Daoy (cell line): Measurements from ENCODE around the gene ABLIM1. TPM values are rescaled to one million over a fixed set of nuclear protein-coding genes. Genes with fewer than 3 reads are reported as not detected.

Experiments used
- DNase-seq: peaks from one replicate; pipeline ENCODE4 v3.0.0-alpha.2; 2015; ENCODE audit warnings: low read depth
- total RNA-seq: library from RNA; depleted of rRNA; stranded (reverse); fragments of >200 nt; shearing (Covaris generic); gene quantifications from 2 replicates; pipeline ENCODE4 v1.2.3, GENCODE V29; 2014

ABLIM1 gene
- total RNA-seq, 1 experiment from 2014 or later, result 3.0 TPM

DNA sequence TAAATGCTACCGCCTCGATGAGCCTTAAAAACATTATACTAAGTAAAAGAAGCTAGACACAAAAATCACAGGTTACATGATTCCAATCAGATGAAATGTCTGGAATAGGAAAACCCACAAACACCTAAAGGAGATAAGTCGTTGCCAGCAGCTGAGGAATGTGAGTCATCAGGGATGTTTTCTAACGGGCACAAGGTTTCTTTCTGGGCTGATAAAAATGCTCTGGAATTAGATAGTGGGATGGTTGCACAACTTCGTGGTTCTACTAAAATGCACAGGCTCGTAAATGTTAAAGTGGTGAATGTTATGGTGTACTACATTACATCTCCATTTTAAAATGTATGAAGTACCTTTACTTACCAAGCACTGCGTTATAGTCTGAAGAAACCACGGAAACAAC lies 9.7 kb downstream of the ABLIM1 start:
- peak; percentile 80 for DNase-seq

DNA sequence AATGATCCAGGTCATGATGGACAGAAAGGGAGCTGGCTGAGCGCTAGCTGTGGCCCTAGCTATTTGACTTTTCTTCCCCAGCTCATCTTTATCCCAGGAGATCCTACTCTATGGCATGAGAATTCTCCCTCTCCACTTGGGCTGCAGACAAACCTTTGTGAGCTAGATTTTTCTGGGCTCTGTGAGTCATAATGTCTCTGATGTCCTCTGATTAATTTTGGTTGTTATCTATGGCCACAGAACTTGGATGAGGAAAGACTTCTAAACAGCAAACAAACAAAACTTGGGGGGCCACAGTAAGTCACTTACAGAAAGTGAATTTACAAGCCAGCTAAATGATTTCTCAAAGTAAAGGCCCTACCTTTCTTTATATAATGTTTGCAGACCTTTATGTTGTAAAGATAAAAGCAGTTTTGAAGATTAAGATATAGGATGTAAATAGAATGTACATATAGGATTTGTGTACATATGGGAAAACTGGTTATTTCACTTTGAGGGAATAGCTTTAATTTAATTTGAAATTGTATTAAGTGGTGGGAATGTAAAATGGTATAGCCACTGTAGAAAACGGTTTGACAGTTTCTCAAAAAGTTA lies 10.4 kb downstream of the ABLIM1 start:
- DNase-seq, result no peak

- no peak for DNase-seq
Measured at GRCh38 chr10:114646426-114646825, 11.6 kb downstream of the ABLIM1 start.

- DNase-seq, result no peak
Measured at GRCh38 chr10:114645706-114646105, 12.4 kb downstream of the ABLIM1 start.

- DNase-seq, result no peak
Measured at GRCh38 chr10:114643158-114643557, 14.9 kb downstream of the ABLIM1 start.

DNA sequence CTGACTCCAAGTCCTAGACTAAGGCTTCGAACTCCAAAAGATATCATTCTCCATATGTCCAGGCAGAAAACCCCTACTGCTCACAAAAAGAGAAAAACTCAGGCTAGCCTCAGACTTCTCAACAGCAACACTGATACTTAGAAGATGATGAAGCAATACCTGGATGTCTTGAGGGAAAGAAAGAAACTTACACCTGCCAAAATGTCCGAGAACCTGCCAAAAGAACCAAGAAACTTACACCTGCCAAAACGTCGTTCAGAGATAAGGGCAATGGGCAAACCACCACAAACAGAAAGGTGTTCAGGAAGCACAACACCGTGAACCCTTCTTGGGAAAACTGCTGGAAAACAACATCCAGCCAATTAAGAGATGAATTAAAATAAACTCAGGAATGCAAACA lies 15.3 kb downstream of the ABLIM1 start:
- no peak for DNase-seq

DNA sequence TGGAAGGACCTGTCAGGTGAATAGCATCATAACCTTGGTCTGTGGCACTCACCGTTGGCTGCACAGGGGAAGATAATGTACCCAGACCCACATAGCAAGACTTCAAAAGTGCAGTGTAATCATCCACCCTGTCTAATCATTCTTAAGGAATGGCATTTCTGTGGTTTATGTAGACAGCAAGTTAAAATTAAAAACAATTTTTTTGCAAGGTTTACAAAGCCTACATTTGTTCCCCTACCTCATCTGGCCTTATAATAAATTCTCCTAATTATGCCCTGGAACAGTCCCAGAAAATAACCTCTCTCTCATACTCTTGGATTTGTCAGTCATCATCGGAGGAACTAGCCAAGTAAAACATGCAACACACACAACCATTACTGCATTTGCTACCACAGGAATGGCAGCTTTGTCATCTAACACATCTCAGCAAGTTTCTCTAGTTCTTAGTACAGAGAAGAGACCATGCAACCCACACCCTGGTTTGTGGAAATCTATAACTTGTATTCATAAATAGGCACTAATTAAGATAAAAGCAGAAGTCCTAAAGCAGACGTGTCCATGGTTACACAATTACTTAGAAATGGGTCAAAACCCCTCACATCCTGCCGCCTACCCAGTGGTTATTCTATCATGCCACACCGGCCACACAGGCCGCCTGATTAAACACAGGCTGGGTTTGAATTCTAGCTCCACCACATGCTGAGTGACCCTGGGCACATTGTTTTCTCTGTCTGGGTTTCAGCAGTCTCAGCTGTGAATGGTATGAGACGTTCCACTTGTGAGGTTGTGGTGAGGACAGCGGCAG lies 19.1 kb downstream of the ABLIM1 start:
- DNase-seq, result peak; percentile 91

- DNase-seq, result no peak
Measured at GRCh38 chr10:114635797-114636550, 22.1 kb downstream of the ABLIM1 start.

- DNase-seq, result no peak
Measured at GRCh38 chr10:114635101-114635500, 23.0 kb downstream of the ABLIM1 start.

GRCh38 chr10:114634609-114634979 lies 23.5 kb downstream of the ABLIM1 start:
- DNase-seq, result peak; percentile 79

DNA sequence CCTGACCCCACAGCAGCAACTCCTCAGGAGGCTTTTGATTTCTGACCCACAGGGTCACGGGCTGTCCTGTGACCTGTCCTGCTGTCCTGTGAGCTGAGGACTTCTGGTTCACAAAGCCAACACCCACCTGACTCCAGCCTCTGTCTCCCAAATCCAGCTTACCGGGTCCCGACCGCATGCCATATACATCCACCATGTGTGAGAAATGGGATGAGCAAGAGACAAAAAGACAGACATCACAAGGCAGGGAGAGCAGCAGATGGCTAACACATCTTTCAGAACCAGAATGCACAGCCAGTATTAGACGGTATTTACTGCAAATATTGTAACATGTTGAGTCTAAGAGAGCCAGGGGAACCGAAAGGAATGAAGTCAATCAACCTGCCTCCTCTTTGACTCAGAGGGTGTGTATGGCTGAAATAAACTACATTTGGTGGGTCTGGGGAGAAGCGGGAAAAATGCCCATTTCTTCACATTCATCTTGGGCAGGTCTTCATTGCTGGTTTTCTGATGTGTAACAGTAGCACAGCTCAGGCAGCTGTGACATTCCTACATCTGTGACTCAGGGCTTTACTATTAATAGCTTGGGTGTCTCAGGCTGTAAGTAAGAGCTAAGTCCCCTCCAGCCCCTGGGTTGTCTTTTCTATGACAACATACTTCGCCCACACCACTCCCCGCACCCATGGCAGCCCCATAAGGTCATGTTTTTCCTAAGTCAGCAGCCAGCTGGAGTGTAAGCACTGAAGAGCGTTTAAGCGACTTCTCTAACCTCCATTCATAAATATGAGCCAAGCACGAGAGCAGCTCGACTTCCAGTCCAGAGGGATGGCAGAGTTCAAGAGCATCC lies 25.0 kb downstream of the ABLIM1 start:
- DNase-seq, result peak; percentile 79

DNA sequence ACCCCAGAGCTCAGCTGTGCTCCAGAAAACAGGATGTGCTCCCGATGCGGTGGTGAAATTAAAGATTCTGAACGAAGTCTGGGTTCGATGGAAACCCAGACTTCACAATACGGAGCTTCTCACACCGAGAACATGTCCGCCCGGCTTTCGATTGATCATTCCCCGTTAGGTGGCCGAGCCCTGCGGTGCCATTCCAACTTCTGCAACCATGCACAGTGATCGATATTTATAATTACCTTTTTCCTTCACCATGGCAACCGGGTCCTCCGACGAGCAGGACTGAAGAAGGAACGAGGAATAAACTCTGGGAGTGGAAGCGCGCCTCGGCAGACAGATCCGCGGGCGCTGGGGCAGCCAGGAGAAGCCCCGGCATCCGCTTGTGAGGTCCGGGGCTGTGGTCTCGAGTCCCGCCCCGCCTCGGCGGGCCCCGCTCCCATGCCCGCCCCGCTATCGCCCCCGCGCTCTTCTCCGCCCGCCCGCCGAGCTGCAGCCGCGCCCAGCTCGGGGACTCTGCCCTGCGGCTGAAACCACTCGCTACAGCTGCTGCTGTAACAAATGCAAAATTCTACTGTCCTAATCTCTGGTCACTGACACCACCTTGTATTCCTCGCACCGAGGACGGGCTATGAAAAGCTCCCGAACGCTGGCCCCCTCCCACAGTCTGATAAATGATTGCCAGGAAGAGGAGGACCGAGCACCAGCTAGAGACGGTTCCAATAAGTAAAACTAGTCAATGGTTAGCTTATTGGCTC lies 26.2 kb downstream of the ABLIM1 start:
- peak; percentile 59 for DNase-seq

- no peak for DNase-seq
Measured at GRCh38 chr10:114631090-114631665, 26.9 kb downstream of the ABLIM1 start.

- DNase-seq, result no peak
Measured at GRCh38 chr10:114629824-114630730, 28.0 kb downstream of the ABLIM1 start.

DNA sequence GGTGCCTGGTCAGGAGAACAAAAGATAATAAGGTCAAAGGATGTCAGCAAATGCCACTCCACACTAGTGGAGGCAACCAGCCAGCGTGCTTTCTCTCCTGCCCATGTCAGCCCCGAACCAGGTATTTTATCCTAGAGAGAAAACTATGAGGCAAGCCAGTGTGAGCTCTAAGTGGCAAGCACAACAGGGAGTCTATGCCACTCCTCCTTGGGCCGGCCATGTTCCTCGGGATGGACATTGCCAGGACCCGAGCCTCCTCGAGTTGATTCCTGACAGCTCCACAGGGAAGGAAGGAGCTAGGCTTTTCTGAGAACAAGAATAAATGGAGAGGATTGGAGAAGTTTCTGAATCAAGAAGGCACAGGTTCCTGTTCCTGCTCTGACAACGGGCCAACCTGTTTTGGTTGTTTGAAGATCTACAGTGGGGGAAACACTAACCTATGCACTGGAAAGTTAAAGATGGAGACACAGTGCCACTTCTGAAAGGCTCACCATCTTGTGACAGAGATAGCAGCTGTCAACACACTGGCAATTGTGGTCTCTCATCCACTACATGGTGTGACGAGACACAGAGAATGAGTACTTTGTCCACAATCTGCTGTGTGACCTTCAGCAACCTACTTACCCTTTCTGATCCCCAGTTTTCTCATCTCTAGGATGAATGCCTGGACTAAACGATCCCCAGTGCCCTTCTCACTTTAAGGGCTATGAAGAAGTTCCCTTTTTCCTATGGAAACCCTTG lies 28.8 kb downstream of the ABLIM1 start:
- no peak for DNase-seq

DNA sequence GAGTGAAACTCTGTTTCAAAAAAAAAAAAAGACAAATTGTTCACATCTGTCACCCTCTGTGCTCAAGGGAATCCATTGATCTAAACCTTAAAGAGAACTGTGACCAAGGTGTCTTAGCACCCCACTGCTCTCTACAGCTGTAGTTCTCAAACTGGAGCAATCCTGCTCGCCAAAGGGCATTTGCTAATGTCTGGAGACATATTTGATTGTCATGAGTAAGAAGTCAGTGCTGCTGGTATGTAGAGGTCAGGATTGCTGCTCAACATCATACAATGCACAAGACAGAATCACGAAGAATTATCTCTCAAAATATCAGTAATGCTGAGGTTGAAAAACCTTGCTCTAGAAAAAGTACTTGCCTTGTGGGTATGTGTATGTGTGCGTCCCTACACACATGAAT lies 30.0 kb downstream of the ABLIM1 start:
- DNase-seq, result no peak

DNA sequence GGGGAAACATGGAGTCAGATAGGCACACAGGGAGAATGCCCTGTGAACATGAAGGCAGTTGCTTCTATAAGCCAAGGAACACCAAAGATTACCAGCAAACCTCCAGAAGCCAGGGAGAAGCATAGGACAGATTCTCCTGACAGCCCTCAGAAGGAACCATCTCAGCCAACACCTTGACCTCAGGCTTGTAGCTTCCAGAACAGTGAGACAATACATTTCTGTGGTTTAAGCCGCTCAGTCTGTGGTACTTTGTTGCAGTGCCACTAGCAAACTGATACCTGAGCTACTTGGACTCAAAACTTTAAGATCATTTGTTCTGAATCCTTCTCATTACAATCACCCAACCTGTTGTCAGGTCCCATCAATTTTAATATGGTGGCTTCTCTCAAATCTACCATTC lies 31.2 kb downstream of the ABLIM1 start:
- DNase-seq, result no peak

GRCh38 chr10:114624951-114625780 lies 32.9 kb downstream of the ABLIM1 start:
- no peak for DNase-seq
